DND-41 (cell line): ENCODE data around the gene AP1B1.

Experiments
- CTCF ChIP-seq: IDR thresholded peaks from 2 replicates; pipeline ENCODE4 v1.5.1; 2012; ENCODE audit warnings: borderline replicate concordance, low read length, moderate library complexity, mild to moderate bottlenecking; ENCODE audit not compliant: poor library complexity, severe bottlenecking; ENCODE audit errors: extremely low read depth
- EZH2 ChIP-seq: IDR thresholded peaks from 3 replicates; pipeline ENCODE4 v1.6.1; 2012; ENCODE audit warnings: borderline replicate concordance, low read depth, mild to moderate bottlenecking, moderate library complexity, low read length, inconsistent platforms; ENCODE audit not compliant: severe bottlenecking

GRCh38 chr22:29330753-29331152, 57.6 kb downstream of the AP1B1 start:
- no peak for TF ChIP-seq CTCF
- TF ChIP-seq EZH2 = no peak
